ENCODE measurements around the gene TMEM212.

DNA sequence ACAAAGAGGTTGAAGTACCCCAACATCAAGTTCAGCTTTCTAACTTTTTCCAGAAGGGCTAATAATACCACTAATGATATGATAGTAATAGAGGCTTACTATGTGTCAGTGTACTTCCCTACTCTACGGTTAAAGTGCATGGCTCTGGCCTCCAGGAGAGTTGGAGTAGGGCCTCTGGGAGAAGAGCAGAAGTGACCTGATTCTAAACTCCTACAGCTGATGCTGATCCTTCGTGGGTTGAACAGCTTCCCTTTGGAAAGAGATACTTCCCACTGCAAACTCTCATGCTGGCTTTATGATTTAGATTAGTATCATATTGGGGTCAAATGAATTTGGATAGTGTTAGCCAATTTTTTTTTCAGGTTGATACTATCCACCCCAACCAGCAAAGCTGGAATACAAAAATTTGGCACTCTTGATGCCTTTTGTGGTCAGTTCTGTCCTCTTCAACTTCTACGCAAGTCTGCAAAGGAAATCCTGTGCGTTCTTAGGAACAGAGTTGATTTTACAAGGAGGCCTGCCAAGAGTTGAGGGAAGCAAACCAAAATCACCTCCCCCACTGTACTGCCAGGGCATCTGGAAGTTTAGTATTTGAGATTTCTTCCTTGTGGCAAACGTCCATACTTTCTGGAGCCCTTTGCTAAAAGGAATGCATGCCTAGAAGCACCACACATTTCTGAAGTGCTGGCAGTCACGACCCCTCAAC lies 17.8 kb downstream of the TMEM212 start:
- TF ChIP-seq CTCF (IDR thresholded peaks at IDR 0.05), result no peak
- no peak for TF ChIP-seq EZH2 (IDR thresholded peaks at IDR 0.05)
- no peak for TF ChIP-seq EZH2phosphoT487 (IDR thresholded peaks at IDR 0.05)

Data from neural progenitor cell (in vitro differentiated cells).